Upper lobe of right lung (tissue), 1 donor: ENCODE data around the gene FAM168A. TPM values are rescaled to one million over a fixed set of nuclear protein-coding genes. Genes with fewer than 3 reads are reported as not detected.
A peak's percentile ranks its signal among the peaks of the same experiment; 100 is the strongest.

Experiments
- ATAC-seq: fragments of 200-7000 bp; cut with Tn5 transposase; one replicate; pipeline ENCODE4 v1.9.1; 2020; ENCODE audit warnings: mild to moderate bottlenecking, moderate library complexity
- DNase-seq: peaks from one replicate; pipeline ENCODE4 v3.0.0-alpha.2; 2020
- H3K27ac ChIP-seq: fragments of 200-600 bp; one replicate; pipeline ENCODE4 v1.8.0; 2022
- H3K27me3 ChIP-seq: fragments of 200-600 bp; one replicate; pipeline ENCODE4 v1.8.0; 2022; ENCODE audit warnings: mild to moderate bottlenecking
- H3K36me3 ChIP-seq: fragments of 200-600 bp; one replicate; pipeline ENCODE4 v1.8.0; 2022
- H3K4me1 ChIP-seq: fragments of 200-600 bp; one replicate; pipeline ENCODE4 v1.8.0; 2022
- H3K4me3 ChIP-seq: fragments of 200-600 bp; one replicate; pipeline ENCODE4 v1.8.0; 2022; ENCODE audit warnings: mild to moderate bottlenecking
- H3K9me3 ChIP-seq: fragments of 200-600 bp; one replicate; pipeline ENCODE4 v1.8.0; 2022
- CTCF ChIP-seq: fragments of 200-600 bp; IDR thresholded peaks from one replicate; pipeline ENCODE4 v1.8.0; 2022; ENCODE audit warnings: antibody characterized with exemption
- intact Hi-C: fragments of 100-400 bp; cut with DNase I; formaldehyde crosslinking; loops from one replicate; pipeline ENCODE4 v1.11.0; 2022
- total RNA-seq: library from RNA; stranded (reverse); fragmentation: NEBNext Ultra II Directional; extraction: Animal tissue kit (Norgen Biotek cat#: 25700); gene quantifications from one replicate; pipeline ENCODE4 v1.2.1, GENCODE V29; 2021
- donor health status: DM: no; HTN: yes; CAD: no; lungs with severe emphysema.

The FAM168A gene
- total RNA-seq, 1 donor from 2014 or later, result 30.7 TPM

GRCh38 chr11:73384531-73384871 is 213.4 kb downstream of the FAM168A start:
- intact Hi-C loops, result no loop called here
- no peak for ATAC-seq
- Histone ChIP-seq H3K27me3 (no peaks in the 10 kb centered on the region), H3K9me3 (no peaks in the 10 kb centered on the region), H3K27ac (peak overlapping the region; percentile 81), H3K4me1 (peaks cover 55% of the 10 kb centered on the region), H3K4me3 (no peak overlapping the region), H3K36me3 (no peaks in the 10 kb centered on the region)
- no peak for TF ChIP-seq CTCF
- DNase-seq, result no peak

GRCh38 chr11:73384125-73384441 is 213.8 kb downstream of the FAM168A start:
- DNase-seq, result no peak
- no peak overlapping the region for H3K27ac ChIP-seq
- intact Hi-C loops, result no loop called here
- TF ChIP-seq CTCF, result no peak
- peaks cover 59% of the 10 kb centered on the region for H3K4me1 ChIP-seq
- H3K9me3 ChIP-seq, result no peaks in the 10 kb centered on the region
- H3K36me3 ChIP-seq, result no peaks in the 10 kb centered on the region
- ATAC-seq, result no peak
- no peaks in the 10 kb centered on the region for H3K27me3 ChIP-seq
- H3K4me3 ChIP-seq, result no peak overlapping the region

GRCh38 chr11:73383249-73384124 is 214.4 kb downstream of the FAM168A start:
- no peak for DNase-seq
- Histone ChIP-seq H3K4me1 (peaks cover 62% of the 10 kb centered on the region), H3K9me3 (no peaks in the 10 kb centered on the region), H3K27me3 (no peaks in the 10 kb centered on the region), H3K36me3 (no peaks in the 10 kb centered on the region), H3K4me3 (no peak overlapping the region), H3K27ac (peak overlapping the region; percentile 6)
- no peak for TF ChIP-seq CTCF
- no peak for ATAC-seq
- intact Hi-C loops, result no loop called here

GRCh38 chr11:73382747-73383146 is 215.2 kb downstream of the FAM168A start:
- H3K4me3 ChIP-seq, result no peak overlapping the region
- intact Hi-C loops, result no loop called here
- H3K4me1 ChIP-seq, result peaks cover 55% of the 10 kb centered on the region
- ATAC-seq (no peak), DNase-seq (no peak)
- H3K27ac ChIP-seq, result peak overlapping the region; percentile 6
- no peaks in the 10 kb centered on the region for H3K27me3 ChIP-seq
- no peak for TF ChIP-seq CTCF
- no peaks in the 10 kb centered on the region for H3K36me3 ChIP-seq
- H3K9me3 ChIP-seq, result no peaks in the 10 kb centered on the region

- Histone ChIP-seq H3K4me3 (no peak overlapping the region), H3K27me3 (no peaks in the 10 kb centered on the region), H3K4me1 (peaks cover 49% of the 10 kb centered on the region), H3K27ac (peak overlapping the region; percentile 3), H3K9me3 (no peaks in the 10 kb centered on the region), H3K36me3 (no peaks in the 10 kb centered on the region)
- ATAC-seq, result no peak
- intact Hi-C loops, result no loop called here
- TF ChIP-seq CTCF, result no peak
- DNase-seq, result no peak
Measured at GRCh38 chr11:73382183-73382582, 215.7 kb downstream of the FAM168A start.

- TF ChIP-seq CTCF, result no peak
- Histone ChIP-seq H3K4me1 (peaks cover 45% of the 10 kb centered on the region), H3K27ac (peak overlapping the region; percentile 3), H3K36me3 (no peaks in the 10 kb centered on the region), H3K9me3 (no peaks in the 10 kb centered on the region), H3K4me3 (no peak overlapping the region), H3K27me3 (no peaks in the 10 kb centered on the region)
- ATAC-seq (peak; percentile 6), DNase-seq (no peak)
- intact Hi-C loops, result no loop called here
Measured at GRCh38 chr11:73381589-73381988, 216.3 kb downstream of the FAM168A start.
